PC-9 (cell line): ENCODE measurements around the gene EXOC2.

Experiments
- EZH2 ChIP-seq: fragments of 200-600 bp; sonication (generic); IDR thresholded peaks from 2 replicates; pipeline ENCODE4 v1.8.0; 2017; ENCODE audit warnings: antibody characterized with exemption, low read depth
- TF ChIP-seq, protein P1 (sequence below): fragments of 200-600 bp; sonication (generic); conservative IDR thresholded peaks from 2 replicates; pipeline ENCODE4 v1.6.1; 2017; ENCODE audit warnings: mixed run types, antibody characterized with exemption, mild to moderate bottlenecking, moderate library complexity

DNA sequence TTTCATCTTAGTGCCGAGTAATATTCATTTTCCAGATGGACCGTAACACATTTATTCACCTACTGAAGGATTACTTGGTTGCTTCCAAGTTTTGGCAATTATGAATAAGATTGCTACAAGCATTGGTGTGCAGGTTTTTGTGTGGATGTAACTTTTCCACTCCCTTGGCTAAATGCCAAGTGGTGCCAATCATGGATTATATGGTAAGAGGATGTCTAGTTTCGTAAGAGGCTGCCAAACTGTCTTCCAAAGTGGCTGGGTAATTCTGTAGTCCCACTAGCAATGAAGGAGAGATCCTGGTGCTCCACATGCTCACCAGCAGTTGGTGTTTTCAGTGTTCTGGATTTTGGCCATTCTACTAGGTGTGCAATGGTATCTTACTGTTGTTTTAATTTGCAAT, 184.3 kb downstream of the EXOC2 start:
- TF ChIP-seq, protein P1, sequence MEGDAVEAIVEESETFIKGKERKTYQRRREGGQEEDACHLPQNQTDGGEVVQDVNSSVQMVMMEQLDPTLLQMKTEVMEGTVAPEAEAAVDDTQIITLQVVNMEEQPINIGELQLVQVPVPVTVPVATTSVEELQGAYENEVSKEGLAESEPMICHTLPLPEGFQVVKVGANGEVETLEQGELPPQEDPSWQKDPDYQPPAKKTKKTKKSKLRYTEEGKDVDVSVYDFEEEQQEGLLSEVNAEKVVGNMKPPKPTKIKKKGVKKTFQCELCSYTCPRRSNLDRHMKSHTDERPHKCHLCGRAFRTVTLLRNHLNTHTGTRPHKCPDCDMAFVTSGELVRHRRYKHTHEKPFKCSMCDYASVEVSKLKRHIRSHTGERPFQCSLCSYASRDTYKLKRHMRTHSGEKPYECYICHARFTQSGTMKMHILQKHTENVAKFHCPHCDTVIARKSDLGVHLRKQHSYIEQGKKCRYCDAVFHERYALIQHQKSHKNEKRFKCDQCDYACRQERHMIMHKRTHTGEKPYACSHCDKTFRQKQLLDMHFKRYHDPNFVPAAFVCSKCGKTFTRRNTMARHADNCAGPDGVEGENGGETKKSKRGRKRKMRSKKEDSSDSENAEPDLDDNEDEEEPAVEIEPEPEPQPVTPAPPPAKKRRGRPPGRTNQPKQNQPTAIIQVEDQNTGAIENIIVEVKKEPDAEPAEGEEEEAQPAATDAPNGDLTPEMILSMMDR: no peak
- TF ChIP-seq EZH2: no peak
